ENCODE results near the gene SRGAP1. TPM values are rescaled to one million over a fixed set of nuclear protein-coding genes. Genes with fewer than 3 reads are reported as not detected.

Gene SRGAP1
- total and polyA plus RNA-seq, 8 donors: 0.70 to 37.9 (median 9.8) TPM

GRCh38 chr12:63907561-63907960 lies 63.1 kb downstream of the SRGAP1 start:
- Histone ChIP-seq H3K36me3 (no peaks in the 10 kb centered on the region), H3K27me3 (no peaks in the 10 kb centered on the region), H3K4me1 (peaks cover 0 to 6% (median 0%) of the 10 kb centered on the region in 4 donors), H3K9me3 (no peaks in the 10 kb centered on the region), H3K4me3 (no peak overlapping the region), H3K27ac (no peak overlapping the region)
- WGBS, 5 donors: 65 to 85% (median 79%) methylated on average over 2 of the region's 2 CpGs
- DNase-seq: no peak
- TF ChIP-seq, protein P1, sequence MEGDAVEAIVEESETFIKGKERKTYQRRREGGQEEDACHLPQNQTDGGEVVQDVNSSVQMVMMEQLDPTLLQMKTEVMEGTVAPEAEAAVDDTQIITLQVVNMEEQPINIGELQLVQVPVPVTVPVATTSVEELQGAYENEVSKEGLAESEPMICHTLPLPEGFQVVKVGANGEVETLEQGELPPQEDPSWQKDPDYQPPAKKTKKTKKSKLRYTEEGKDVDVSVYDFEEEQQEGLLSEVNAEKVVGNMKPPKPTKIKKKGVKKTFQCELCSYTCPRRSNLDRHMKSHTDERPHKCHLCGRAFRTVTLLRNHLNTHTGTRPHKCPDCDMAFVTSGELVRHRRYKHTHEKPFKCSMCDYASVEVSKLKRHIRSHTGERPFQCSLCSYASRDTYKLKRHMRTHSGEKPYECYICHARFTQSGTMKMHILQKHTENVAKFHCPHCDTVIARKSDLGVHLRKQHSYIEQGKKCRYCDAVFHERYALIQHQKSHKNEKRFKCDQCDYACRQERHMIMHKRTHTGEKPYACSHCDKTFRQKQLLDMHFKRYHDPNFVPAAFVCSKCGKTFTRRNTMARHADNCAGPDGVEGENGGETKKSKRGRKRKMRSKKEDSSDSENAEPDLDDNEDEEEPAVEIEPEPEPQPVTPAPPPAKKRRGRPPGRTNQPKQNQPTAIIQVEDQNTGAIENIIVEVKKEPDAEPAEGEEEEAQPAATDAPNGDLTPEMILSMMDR (IDR thresholded peaks at IDR 0.05): no peak
- TF ChIP-seq EP300 (IDR thresholded peaks at IDR 0.05): no peak
- TF ChIP-seq POLR2A (IDR thresholded peaks at IDR 0.05): no peak
- intact Hi-C loops (cut with DNase I; ENCODE audit: low total_unique reads): no loop called here

- peaks cover 0 to 13% (median 6%) of the 10 kb centered on the region in 4 donors for H3K4me1 ChIP-seq
- no peak overlapping the region for H3K4me3 ChIP-seq
- 68 to 89% (median 76%) methylated on average over 1 of the region's 1 CpG for WGBS, 5 donors
- TF ChIP-seq POLR2AphosphoS5 (IDR thresholded peaks at IDR 0.05) (no peak), POLR2A (IDR thresholded peaks at IDR 0.05) (no peak), EP300 (IDR thresholded peaks at IDR 0.05) (no peak)
- TF ChIP-seq, protein P1 (IDR thresholded peaks at IDR 0.05): no peak
- no peak overlapping the region for H3K27ac ChIP-seq
- no peaks in the 10 kb centered on the region for H3K9me3 ChIP-seq
- intact Hi-C loops (cut with DNase I; ENCODE audit: low total_unique reads): no loop called here
- no peak for DNase-seq
- no peaks in the 10 kb centered on the region for H3K36me3 ChIP-seq
- H3K27me3 ChIP-seq: no peaks in the 10 kb centered on the region
Observed at GRCh38 chr12:63909746-63910145, 65.2 kb downstream of the SRGAP1 start.

- Histone ChIP-seq H3K27me3 (no peaks in the 10 kb centered on the region), H3K36me3 (no peaks in the 10 kb centered on the region), H3K4me1 (peaks cover 8 to 26% (median 19%) of the 10 kb centered on the region in 4 donors), H3K9me3 (no peaks in the 10 kb centered on the region), H3K4me3 (no peak overlapping the region), H3K27ac (no peak overlapping the region)
- intact Hi-C loops (cut with DNase I; ENCODE audit: low total_unique reads): no loop called here
- WGBS, 5 donors: 54 to 73% (median 68%) methylated on average over 4 of the region's 4 CpGs
- TF ChIP-seq POLR2A (IDR thresholded peaks at IDR 0.05) (no peak), POLR2AphosphoS5 (IDR thresholded peaks at IDR 0.05) (no peak), EP300 (IDR thresholded peaks at IDR 0.05) (no peak)
- TF ChIP-seq, protein P1 (IDR thresholded peaks at IDR 0.05): no peak
- DNase-seq: no peak
Observed at GRCh38 chr12:63911341-63911740, 66.8 kb downstream of the SRGAP1 start.

GRCh38 chr12:63912651-63913050 lies 68.2 kb downstream of the SRGAP1 start:
- Histone ChIP-seq H3K4me3 (no peak overlapping the region), H3K4me1 (peaks cover 8 to 39% (median 26%) of the 10 kb centered on the region in 4 donors), H3K27ac (no peak overlapping the region), H3K36me3 (no peaks in the 10 kb centered on the region), H3K9me3 (no peaks in the 10 kb centered on the region), H3K27me3 (no peaks in the 10 kb centered on the region)
- 53 to 71% (median 59%) methylated on average over 2 of the region's 2 CpGs for WGBS, 5 donors
- DNase-seq: no peak
- intact Hi-C loops (cut with DNase I; ENCODE audit: low total_unique reads): no loop called here
- TF ChIP-seq, protein P1 (IDR thresholded peaks at IDR 0.05): no peak
- TF ChIP-seq POLR2AphosphoS5 (IDR thresholded peaks at IDR 0.05) (no peak), EP300 (IDR thresholded peaks at IDR 0.05) (no peak), POLR2A (IDR thresholded peaks at IDR 0.05) (no peak)

Measured in stomach (tissue), 9 donors.